Measurements from ENCODE around the gene FRMD4B. TPM values are rescaled to one million over a fixed set of nuclear protein-coding genes. Genes with fewer than 3 reads are reported as not detected.
"Not testable (repeated sequence)": the region's sequence is repeated elsewhere in the genome, so short reads cannot be mapped to it uniquely, and the experiment has no call there.

Gene FRMD4B
- total and polyA plus RNA-seq, 2 donors (not counting 3 experiments of a cell fraction or from before 2014, with no cell fraction given) = 66.4 to 89.7 TPM

GRCh38 chr3:69276884-69277283 is 109.0 kb downstream of the FRMD4B start:
- Histone ChIP-seq H3K79me2 (ENCODE audit: control insufficient read depth, insufficient read depth, low read length) (no peaks in the 10 kb centered on the region), H2AFZ (ENCODE audit: low read depth, low read length) (no peak overlapping the region), H3K4me1 (ENCODE audit: control insufficient read depth, extremely low read depth, insufficient read depth, low read length) (no peaks in the 10 kb centered on the region), H3K4me2 (ENCODE audit: insufficient read depth, low read length) (no peak overlapping the region), H3K27me3 (ENCODE audit: control insufficient read depth in 2 of 2, insufficient read depth in 2 of 2, low read length in 2 of 2) (no peaks in the 10 kb centered on the region), H3K9ac (replicated peaks; ENCODE audit: extremely low read depth, insufficient read depth, low read length) (no peak overlapping the region), H4K20me1 (replicated peaks; ENCODE audit: control insufficient read depth, extremely low read depth, insufficient read depth, low read length) (no peaks in the 10 kb centered on the region), H3K27ac (ENCODE audit: insufficient read depth, low read depth, low read length) (no peak overlapping the region), H3K9me3 (replicated peaks; ENCODE audit: control insufficient read depth, insufficient read depth, low read length) (no peaks in the 10 kb centered on the region), H3K9me1 (replicated peaks; ENCODE audit: control insufficient read depth, extremely low read depth, insufficient read depth, low read length) (no peaks in the 10 kb centered on the region), H3K4me3 (replicated peaks in 1 of 3; ENCODE audit: insufficient read depth in 1 of 3, low read depth in 1 of 3, low read length in 3 of 3) (no peak overlapping the region), H3K36me3 (ENCODE audit: control insufficient read depth in 2 of 2, extremely low read depth in 1 of 2, insufficient read depth in 2 of 2, low read length in 2 of 2) (peaks cover 0 to 3% of the 10 kb centered on the region in 2 experiments)
- no peak for TF ChIP-seq JUN (IDR thresholded peaks at IDR 0.05; ENCODE audit: borderline replicate concordance, insufficient read depth, insufficient read length, low read depth)
- no TSS peak for BruUV-seq (replicated peaks)
- DNase-seq (ENCODE audit: low read depth, low spot score) (no peak), FAIRE-seq (no peak)
- ChIA-PET POLR2A (no interaction called here), CTCF (interaction anchor here (0.8 to 2.8 kb wide), 2 partner anchors 12 to 30 kb away, joined by 3 to 7 read pairs; no protein-coding TSS in a partner anchor)
- intact Hi-C loops (cut with micrococcal nuclease) = no loop called here
- dilution Hi-C loops (cut with MboI; ENCODE audit: extremely low pct_ligation_motif_present, low sequenced_read_pairs) = no loop called here

DNA sequence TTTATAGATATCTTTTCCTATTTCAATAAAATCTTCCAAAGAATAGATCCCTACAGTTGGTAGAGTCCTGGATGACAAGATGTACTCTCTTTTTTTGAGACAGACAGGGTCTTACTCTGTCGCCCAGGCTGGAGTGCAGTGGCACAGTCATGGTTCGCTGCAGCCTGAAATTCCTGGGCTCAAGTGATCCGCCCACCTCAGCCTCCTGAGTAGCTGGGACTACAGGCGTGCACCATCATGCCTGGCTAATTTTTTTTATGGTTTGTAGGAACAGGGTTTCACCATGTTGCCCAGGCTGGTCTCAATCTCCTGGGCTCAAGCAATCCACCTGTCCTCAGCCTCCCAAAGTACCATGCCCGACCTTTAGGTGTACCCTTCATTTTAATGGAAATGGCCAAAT is 109.7 kb downstream of the FRMD4B start:
- H3K79me2 ChIP-seq (ENCODE audit: control insufficient read depth, insufficient read depth, low read length); dilution Hi-C loops (cut with MboI; ENCODE audit: extremely low pct_ligation_motif_present, low sequenced_read_pairs); H3K27me3 ChIP-seq (ENCODE audit: control insufficient read depth in 2 of 2, insufficient read depth in 2 of 2, low read length in 2 of 2); BruUV-seq (replicated peaks); DNase-seq (ENCODE audit: low read depth, low spot score); H3K36me3 ChIP-seq (ENCODE audit: control insufficient read depth in 2 of 2, extremely low read depth in 1 of 2, insufficient read depth in 2 of 2, low read length in 2 of 2); POLR2A ChIA-PET; H3K9me1 ChIP-seq (replicated peaks; ENCODE audit: control insufficient read depth, extremely low read depth, insufficient read depth, low read length); H3K4me1 ChIP-seq (ENCODE audit: control insufficient read depth, extremely low read depth, insufficient read depth, low read length); H4K20me1 ChIP-seq (replicated peaks; ENCODE audit: control insufficient read depth, extremely low read depth, insufficient read depth, low read length); intact Hi-C loops (cut with micrococcal nuclease); H3K9me3 ChIP-seq (replicated peaks; ENCODE audit: control insufficient read depth, insufficient read depth, low read length); FAIRE-seq; H3K4me2 ChIP-seq (ENCODE audit: insufficient read depth, low read length); H3K9ac ChIP-seq (replicated peaks; ENCODE audit: extremely low read depth, insufficient read depth, low read length); H3K4me3 ChIP-seq (replicated peaks in 1 of 3; ENCODE audit: insufficient read depth in 1 of 3, low read depth in 1 of 3, low read length in 3 of 3); H2AFZ ChIP-seq (ENCODE audit: low read depth, low read length); H3K27ac ChIP-seq (ENCODE audit: insufficient read depth, low read depth, low read length): not testable (repeated sequence)
- CTCF ChIA-PET = interaction anchor here (2.8 kb wide), 1 partner anchor 13 kb away, joined by 7 read pairs; no protein-coding TSS in a partner anchor

Data from endothelial cell of umbilical vein (primary cell).